T-helper 22 cell (primary cell): ENCODE measurements around the gene EFCC1.
A peak's percentile ranks its signal among the peaks of the same experiment; 100 is the strongest.

Experiments used
- DNase-seq: peaks from one replicate; pipeline ENCODE4 v3.0.0-alpha.2; 2020; ENCODE audit warnings: low read depth

Gene EFCC1

GRCh38 chr3:129001101-129001805, at the start of gene EFCC1:
TSS of gene EFCC1 (plus strand) at chr3:129001304. CDS start at chr3:129001629, 325 bp downstream.
- DNase-seq: no peak

- DNase-seq: no peak
These were observed 44.7 kb upstream of the EFCC1 start for GRCh38 chr3:128956440-128956839.

GRCh38 chr3:128965280-128965679, 35.8 kb upstream of the EFCC1 start:
- no peak for DNase-seq

GRCh38 chr3:128965818-128966217, 35.3 kb upstream of the EFCC1 start:
- DNase-seq: no peak

GRCh38 chr3:128967748-128968355, 33.3 kb upstream of the EFCC1 start:
- no peak for DNase-seq

- DNase-seq: peak; percentile 16
These were observed 30.9 kb upstream of the EFCC1 start for GRCh38 chr3:128969993-128970739.

GRCh38 chr3:128970740-128971047, 30.4 kb upstream of the EFCC1 start:
- no peak for DNase-seq

GRCh38 chr3:128971421-128972100, 29.5 kb upstream of the EFCC1 start:
- no peak for DNase-seq

- DNase-seq: no peak
These were observed 27.0 kb upstream of the EFCC1 start for GRCh38 chr3:128973988-128974564.

GRCh38 chr3:128975276-128975675, 25.8 kb upstream of the EFCC1 start:
- DNase-seq: no peak

GRCh38 chr3:128983293-128984069, 17.6 kb upstream of the EFCC1 start:
- no peak for DNase-seq

- DNase-seq: no peak
These were observed 16.5 kb upstream of the EFCC1 start for GRCh38 chr3:128984596-128984995.

- no peak for DNase-seq
These were observed 13.6 kb upstream of the EFCC1 start for GRCh38 chr3:128987302-128988100.

GRCh38 chr3:128988286-128988685, 12.8 kb upstream of the EFCC1 start:
- no peak for DNase-seq

- DNase-seq: no peak
These were observed 9.7 kb upstream of the EFCC1 start for GRCh38 chr3:128991355-128991895.

GRCh38 chr3:128992926-128993460, 8.1 kb upstream of the EFCC1 start:
- no peak for DNase-seq

- peak; percentile 84 for DNase-seq
These were observed 7.5 kb upstream of the EFCC1 start, which contains the start of gene CFAP92 for GRCh38 chr3:128993461-128994172. TSS of gene CFAP92 (minus strand) at chr3:128994076. CDS start at chr3:128993304, 772 bp downstream.

- no peak for DNase-seq
These were observed 7.0 kb upstream of the EFCC1 start for GRCh38 chr3:128994173-128994512.
